ENCODE data around the gene CAPN7.

Gene CAPN7

DNA sequence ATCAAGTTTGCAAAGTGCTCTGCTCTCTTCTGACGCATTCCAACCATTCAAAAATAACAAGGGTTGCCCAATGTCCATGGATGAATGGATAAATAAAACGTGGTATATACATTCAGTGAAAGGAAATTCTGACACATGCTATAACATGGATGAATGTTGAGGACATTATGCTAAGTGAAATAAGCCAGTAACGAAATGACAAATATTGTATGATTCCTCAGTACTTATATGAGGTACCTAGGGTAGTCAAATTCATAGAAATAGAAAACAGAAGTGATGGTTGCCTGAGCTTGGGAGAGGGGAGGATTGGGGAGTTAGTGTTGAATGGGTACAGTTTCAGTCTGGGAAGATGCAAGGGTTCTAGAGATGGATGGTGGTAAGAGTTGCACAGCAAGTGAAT, 92.5 kb downstream of the CAPN7 start:
- DNase-seq (ENCODE audit: low read depth), result no peak

DNA sequence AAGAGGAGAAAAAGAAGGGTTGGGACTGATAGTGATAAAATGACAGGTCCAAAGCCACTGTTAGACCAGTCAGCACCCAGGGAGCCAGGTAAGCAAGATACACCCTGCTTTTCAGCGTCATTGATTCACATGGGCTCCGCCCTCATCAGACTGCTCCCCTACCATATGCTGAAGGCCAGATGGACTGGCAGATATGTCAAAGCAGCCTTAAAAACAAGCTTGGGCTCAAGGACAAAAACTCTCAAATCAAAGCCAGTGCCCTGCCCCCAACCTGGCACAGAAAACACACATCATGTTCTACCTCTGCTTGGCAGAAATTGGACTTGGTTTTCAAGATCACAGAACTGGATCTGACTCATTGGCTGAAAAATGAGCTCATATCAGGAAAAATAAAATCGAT, 93.0 kb downstream of the CAPN7 start:
- no peak for DNase-seq (ENCODE audit: low read depth)

DNA sequence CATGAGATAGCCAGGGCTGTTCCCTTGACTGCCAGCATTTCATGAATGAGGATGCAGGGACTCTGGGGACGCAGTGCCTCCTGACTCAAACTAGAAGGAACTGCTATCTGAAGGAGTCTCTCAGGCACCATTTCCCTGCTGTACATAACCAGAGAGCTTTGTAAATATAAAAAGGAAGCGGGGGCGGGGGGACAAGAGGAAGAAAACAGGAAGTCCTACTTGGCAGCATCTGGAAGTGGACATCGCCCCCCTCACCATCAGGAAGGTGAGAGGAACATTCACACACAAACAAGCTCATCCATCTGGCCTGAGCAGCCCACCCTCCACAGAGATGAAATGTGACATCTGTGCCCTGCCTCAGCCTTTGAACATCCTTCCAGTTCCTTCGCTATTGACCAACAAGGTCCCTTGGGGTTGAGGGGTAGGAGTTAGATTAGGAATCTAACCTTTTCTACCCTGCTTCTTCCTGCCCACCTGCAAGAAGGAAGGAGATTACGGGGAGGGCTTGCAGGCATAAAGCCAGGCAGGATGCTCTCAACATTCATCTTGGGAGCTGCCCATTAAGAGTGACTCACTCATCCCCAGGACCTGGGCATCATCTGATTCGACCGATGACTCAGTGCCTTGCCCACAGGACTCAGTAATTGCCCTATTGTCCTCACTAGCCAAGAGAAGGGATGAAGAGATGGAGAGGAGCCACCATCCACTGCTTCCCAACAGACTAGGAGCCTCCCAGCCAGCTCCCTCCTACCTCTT, 94.5 kb downstream of the CAPN7 start:
- DNase-seq (ENCODE audit: low read depth), result no peak

- no peak for DNase-seq (ENCODE audit: low read depth)
These were observed 95.7 kb downstream of the CAPN7 start for GRCh38 chr3:15301761-15302160.
